ENCODE data around the gene URI1. TPM values are rescaled to one million over a fixed set of nuclear protein-coding genes. Genes with fewer than 3 reads are reported as not detected.
A peak's percentile ranks its signal among the peaks of the same experiment; 100 is the strongest.

URI1 gene
- total RNA-seq, 1 experiment from 2014 or later, result 56.0 TPM

- no peaks in the 10 kb centered on the region for H3K36me3 ChIP-seq (ENCODE audit: low read depth)
- ChIA-PET CTCF (no interaction called here), POLR2A (ENCODE audit: unreplicated experiment) (interaction anchor here (0.6 kb wide), 1 partner anchor 275 kb away, joined by 9 read pairs; no protein-coding TSS in a partner anchor)
- BruUV-seq (replicated peaks), result no TSS peak
- H3K4me1 ChIP-seq (replicated peaks; ENCODE audit: insufficient read depth), result no peaks in the 10 kb centered on the region
- no peaks in the 10 kb centered on the region for H3K27me3 ChIP-seq (ENCODE audit: insufficient read depth, low read depth)
- H3K27ac ChIP-seq, result no peak overlapping the region
- H3K79me2 ChIP-seq (ENCODE audit: low read depth), result peaks cover 95% of the 10 kb centered on the region
- H3K9me3 ChIP-seq (ENCODE audit: insufficient read depth, low read depth), result no peaks in the 10 kb centered on the region
- intact Hi-C loops (cut with micrococcal nuclease; ENCODE audit: unreplicated experiment), result no loop called here
- peaks cover 90% of the 10 kb centered on the region for H4K20me1 ChIP-seq (ENCODE audit: insufficient read depth)
- peaks cover 11% of the 10 kb centered on the region; the same call in 1 of the 2 replicates for H3F3A ChIP-seq (ENCODE audit: insufficient read depth, low read depth)
- no peak overlapping the region for H3K4me3 ChIP-seq
- TF ChIP-seq EZH2 (IDR thresholded peaks at IDR 0.05; ENCODE audit: low read depth), result no peak
- TF ChIP-seq, protein P1, sequence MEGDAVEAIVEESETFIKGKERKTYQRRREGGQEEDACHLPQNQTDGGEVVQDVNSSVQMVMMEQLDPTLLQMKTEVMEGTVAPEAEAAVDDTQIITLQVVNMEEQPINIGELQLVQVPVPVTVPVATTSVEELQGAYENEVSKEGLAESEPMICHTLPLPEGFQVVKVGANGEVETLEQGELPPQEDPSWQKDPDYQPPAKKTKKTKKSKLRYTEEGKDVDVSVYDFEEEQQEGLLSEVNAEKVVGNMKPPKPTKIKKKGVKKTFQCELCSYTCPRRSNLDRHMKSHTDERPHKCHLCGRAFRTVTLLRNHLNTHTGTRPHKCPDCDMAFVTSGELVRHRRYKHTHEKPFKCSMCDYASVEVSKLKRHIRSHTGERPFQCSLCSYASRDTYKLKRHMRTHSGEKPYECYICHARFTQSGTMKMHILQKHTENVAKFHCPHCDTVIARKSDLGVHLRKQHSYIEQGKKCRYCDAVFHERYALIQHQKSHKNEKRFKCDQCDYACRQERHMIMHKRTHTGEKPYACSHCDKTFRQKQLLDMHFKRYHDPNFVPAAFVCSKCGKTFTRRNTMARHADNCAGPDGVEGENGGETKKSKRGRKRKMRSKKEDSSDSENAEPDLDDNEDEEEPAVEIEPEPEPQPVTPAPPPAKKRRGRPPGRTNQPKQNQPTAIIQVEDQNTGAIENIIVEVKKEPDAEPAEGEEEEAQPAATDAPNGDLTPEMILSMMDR (conservative IDR thresholded peaks at IDR 0.05), result peak; percentile 42; the same call in 1 of the 2 replicates
- no peak overlapping the region for H2AFZ ChIP-seq
- no peak overlapping the region for H3K4me2 ChIP-seq
- DNase-seq, result no peak
- no peaks in the 10 kb centered on the region for H3K9me2 ChIP-seq (ENCODE audit: insufficient read depth)
Measured at GRCh38 chr19:29966588-29967249, 24.7 kb downstream of the URI1 start.

GRCh38 chr19:29967623-29968022 is 25.6 kb downstream of the URI1 start:
- ChIA-PET POLR2A (ENCODE audit: unreplicated experiment) (no interaction called here), CTCF (no interaction called here)
- H3K79me2 ChIP-seq (ENCODE audit: low read depth), result peaks cover 97% of the 10 kb centered on the region
- H3K4me3 ChIP-seq, result no peak overlapping the region
- H3K9me3 ChIP-seq (ENCODE audit: insufficient read depth, low read depth), result no peaks in the 10 kb centered on the region
- peaks cover 92% of the 10 kb centered on the region for H4K20me1 ChIP-seq (ENCODE audit: insufficient read depth)
- no peaks in the 10 kb centered on the region for H3K4me1 ChIP-seq (replicated peaks; ENCODE audit: insufficient read depth)
- H2AFZ ChIP-seq, result no peak overlapping the region
- H3K36me3 ChIP-seq (ENCODE audit: low read depth), result no peaks in the 10 kb centered on the region
- BruUV-seq (replicated peaks), result no TSS peak
- H3K9me2 ChIP-seq (ENCODE audit: insufficient read depth), result no peaks in the 10 kb centered on the region
- 0 out of 2 replicates have a peak, but pooled peaks cover 11% of the 10 kb centered on the region for H3F3A ChIP-seq (ENCODE audit: insufficient read depth, low read depth)
- TF ChIP-seq, protein P1 (conservative IDR thresholded peaks at IDR 0.05), result no peak
- TF ChIP-seq EZH2 (IDR thresholded peaks at IDR 0.05; ENCODE audit: low read depth), result no peak
- H3K27me3 ChIP-seq (ENCODE audit: insufficient read depth, low read depth), result no peaks in the 10 kb centered on the region
- DNase-seq, result no peak
- intact Hi-C loops (cut with micrococcal nuclease; ENCODE audit: unreplicated experiment), result no loop called here
- no peak overlapping the region for H3K27ac ChIP-seq
- no peak overlapping the region for H3K4me2 ChIP-seq

GRCh38 chr19:29969891-29970290 is 27.9 kb downstream of the URI1 start:
- intact Hi-C loops (cut with micrococcal nuclease; ENCODE audit: unreplicated experiment), result no loop called here
- no TSS peak for BruUV-seq (replicated peaks)

More at GRCh38 chr19:29969891-29970290, 27.9 kb downstream of the URI1 start:
- H3F3A ChIP-seq (ENCODE audit: insufficient read depth, low read depth), result 0 out of 2 replicates have a peak, but pooled peaks cover 11% of the 10 kb centered on the region
- no peak overlapping the region for H2AFZ ChIP-seq
- H3K79me2 ChIP-seq (ENCODE audit: low read depth), result peaks cover 97% of the 10 kb centered on the region
- ChIA-PET CTCF (no interaction called here), POLR2A (ENCODE audit: unreplicated experiment) (no interaction called here)
- peaks cover 86% of the 10 kb centered on the region for H4K20me1 ChIP-seq (ENCODE audit: insufficient read depth)
- no peak for DNase-seq
- no peak overlapping the region for H3K4me2 ChIP-seq
- TF ChIP-seq EZH2 (IDR thresholded peaks at IDR 0.05; ENCODE audit: low read depth), result no peak
- TF ChIP-seq, protein P1 (conservative IDR thresholded peaks at IDR 0.05), result no peak
- no peaks in the 10 kb centered on the region for H3K36me3 ChIP-seq (ENCODE audit: low read depth)
- H3K27me3 ChIP-seq (ENCODE audit: insufficient read depth, low read depth), result no peaks in the 10 kb centered on the region
- H3K9me3 ChIP-seq (ENCODE audit: insufficient read depth, low read depth), result no peaks in the 10 kb centered on the region
- H3K9me2 ChIP-seq (ENCODE audit: insufficient read depth), result no peaks in the 10 kb centered on the region
- no peak overlapping the region for H3K4me3 ChIP-seq
- H3K27ac ChIP-seq, result no peak overlapping the region
- no peaks in the 10 kb centered on the region for H3K4me1 ChIP-seq (replicated peaks; ENCODE audit: insufficient read depth)

Data from PC-9 (cell line).